ENCODE measurements around the gene TMC6.

The TMC6 gene

DNA sequence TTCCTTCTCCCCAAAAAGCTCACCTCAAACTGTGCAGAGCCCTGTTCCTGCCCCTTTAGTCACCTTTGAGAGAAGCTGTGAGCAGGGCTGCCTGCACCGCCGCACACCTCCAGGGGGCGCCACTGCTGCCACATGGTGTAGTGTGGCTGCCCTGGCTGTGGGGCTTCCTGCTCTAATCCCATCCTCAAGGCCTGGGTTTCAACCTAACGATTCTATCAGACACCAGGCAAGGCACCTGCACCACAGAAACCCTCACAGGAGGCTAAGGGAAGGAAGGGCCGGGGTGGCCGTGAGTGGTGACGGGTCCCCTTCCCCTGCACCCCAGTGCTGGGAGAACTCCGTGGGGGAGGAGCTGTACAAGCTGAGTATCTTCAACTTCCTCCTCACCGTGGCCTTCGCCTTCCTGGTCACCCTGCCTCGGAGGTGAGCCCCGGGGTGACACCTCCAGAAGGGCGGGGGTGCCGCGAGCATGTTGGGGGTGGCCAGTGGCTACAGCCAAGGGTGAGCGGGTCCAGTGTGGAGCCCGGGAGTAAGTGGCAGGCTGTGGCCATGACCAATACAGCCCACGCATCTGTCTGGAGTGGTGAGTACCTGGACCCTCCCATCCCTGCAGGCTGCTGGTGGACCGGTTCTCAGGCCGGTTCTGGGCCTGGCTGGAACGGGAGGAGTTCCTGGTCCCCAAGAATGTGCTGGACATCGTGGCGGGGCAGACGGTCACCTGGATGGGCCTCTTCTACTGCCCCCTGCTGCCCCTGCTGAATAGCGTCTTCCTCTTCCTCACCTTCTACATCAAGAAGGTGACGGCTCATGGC lies 9.0 kb upstream of the TMC6 start:
- Histone ChIP-seq H3K4me3 (ENCODE audit: low read depth in 1 of 2, low read length in 1 of 2) (peak overlapping the region; percentile 45 to 51), H3K27ac (peak overlapping the region; percentile 98), H3K9me3 (no peaks in the 10 kb centered on the region), H3K4me1 (ENCODE audit: control insufficient read depth in 1 of 2, insufficient read depth in 1 of 2, low read depth in 1 of 2, low read length in 1 of 2) (peaks cover 96 to 99% of the 10 kb centered on the region in 2 experiments), H3K36me3 (peaks cover 73% of the 10 kb centered on the region), H3K27me3 (no peaks in the 10 kb centered on the region)
- TF ChIP-seq, protein P1, sequence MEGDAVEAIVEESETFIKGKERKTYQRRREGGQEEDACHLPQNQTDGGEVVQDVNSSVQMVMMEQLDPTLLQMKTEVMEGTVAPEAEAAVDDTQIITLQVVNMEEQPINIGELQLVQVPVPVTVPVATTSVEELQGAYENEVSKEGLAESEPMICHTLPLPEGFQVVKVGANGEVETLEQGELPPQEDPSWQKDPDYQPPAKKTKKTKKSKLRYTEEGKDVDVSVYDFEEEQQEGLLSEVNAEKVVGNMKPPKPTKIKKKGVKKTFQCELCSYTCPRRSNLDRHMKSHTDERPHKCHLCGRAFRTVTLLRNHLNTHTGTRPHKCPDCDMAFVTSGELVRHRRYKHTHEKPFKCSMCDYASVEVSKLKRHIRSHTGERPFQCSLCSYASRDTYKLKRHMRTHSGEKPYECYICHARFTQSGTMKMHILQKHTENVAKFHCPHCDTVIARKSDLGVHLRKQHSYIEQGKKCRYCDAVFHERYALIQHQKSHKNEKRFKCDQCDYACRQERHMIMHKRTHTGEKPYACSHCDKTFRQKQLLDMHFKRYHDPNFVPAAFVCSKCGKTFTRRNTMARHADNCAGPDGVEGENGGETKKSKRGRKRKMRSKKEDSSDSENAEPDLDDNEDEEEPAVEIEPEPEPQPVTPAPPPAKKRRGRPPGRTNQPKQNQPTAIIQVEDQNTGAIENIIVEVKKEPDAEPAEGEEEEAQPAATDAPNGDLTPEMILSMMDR (IDR thresholded peaks at IDR 0.05) = peak; percentile 53

DNA sequence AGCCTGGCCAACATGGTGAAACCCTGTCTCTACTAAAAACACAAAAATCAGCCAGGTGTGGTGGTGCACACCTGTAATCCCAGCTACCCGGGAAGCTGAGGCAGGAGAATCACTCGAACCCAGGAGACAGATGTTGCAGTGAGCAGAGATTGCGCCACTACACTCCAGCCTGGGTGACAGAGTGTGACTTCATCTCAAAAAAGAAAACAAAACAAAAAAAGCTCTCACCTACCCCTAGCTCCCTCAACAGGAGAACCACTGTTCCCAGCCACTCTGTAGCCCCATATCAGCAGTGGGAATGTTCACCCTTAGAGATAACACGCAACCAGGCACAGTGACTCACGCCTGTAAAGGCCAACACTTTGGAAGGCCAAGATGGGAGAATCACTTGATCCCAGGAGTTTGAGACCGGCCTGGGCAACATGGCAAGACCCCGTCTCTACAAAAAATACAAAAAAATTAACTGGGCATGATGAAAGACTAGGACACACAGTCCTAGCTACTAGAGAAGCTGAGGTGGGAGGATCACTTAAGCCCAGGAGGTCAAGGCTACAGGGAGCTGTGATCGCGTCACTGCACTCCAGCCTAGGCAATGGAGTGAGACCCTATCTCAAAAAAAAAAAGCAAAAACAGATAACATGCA lies 7.4 kb upstream of the TMC6 start:
- peaks cover 58% of the 10 kb centered on the region for H3K36me3 ChIP-seq
- peaks cover 93 to 98% of the 10 kb centered on the region in 2 experiments for H3K4me1 ChIP-seq (ENCODE audit: control insufficient read depth in 1 of 2, insufficient read depth in 1 of 2, low read depth in 1 of 2, low read length in 1 of 2)
- no peaks in the 10 kb centered on the region for H3K9me3 ChIP-seq
- H3K27ac ChIP-seq = peak overlapping the region; percentile 98
- no peak overlapping the region for H3K4me3 ChIP-seq (ENCODE audit: low read depth in 1 of 2, low read length in 1 of 2)
- TF ChIP-seq, protein P1 (IDR thresholded peaks at IDR 0.05) = no peak
- H3K27me3 ChIP-seq = no peaks in the 10 kb centered on the region

DNA sequence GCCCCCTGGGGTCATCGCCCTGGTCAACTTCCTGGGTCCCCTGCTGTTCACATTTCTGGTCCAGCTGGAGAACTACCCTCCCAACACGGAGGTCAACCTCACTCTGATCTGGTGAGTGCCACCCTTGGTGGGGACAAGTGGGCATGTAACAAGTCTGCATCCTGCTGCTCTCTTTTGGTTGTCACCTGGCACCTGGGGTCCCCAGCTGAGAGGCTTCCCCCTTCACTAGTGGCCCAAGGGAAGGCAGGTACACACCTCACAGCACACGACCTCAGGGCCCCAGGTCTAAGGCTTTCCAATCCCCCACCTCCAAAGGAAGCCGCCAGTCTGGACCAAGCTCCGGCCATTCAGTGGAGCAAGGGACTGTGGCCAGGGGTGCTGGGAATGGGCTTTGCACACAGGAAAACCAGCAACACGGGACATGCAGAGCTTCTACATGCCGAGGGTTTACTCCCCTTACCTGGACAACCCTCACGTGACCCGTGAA lies 6.4 kb upstream of the TMC6 start:
- H3K4me1 ChIP-seq (ENCODE audit: control insufficient read depth in 1 of 2, insufficient read depth in 1 of 2, low read depth in 1 of 2, low read length in 1 of 2) = peaks cover 95 to 96% of the 10 kb centered on the region in 2 experiments
- peak overlapping the region in 1 of 2 experiments; percentile 87 for H3K4me3 ChIP-seq (ENCODE audit: low read depth in 1 of 2, low read length in 1 of 2)
- H3K36me3 ChIP-seq = peaks cover 54% of the 10 kb centered on the region
- H3K9me3 ChIP-seq = no peaks in the 10 kb centered on the region
- H3K27ac ChIP-seq = peak overlapping the region; percentile 98
- TF ChIP-seq, protein P1 (IDR thresholded peaks at IDR 0.05) = no peak
- H3K27me3 ChIP-seq = no peaks in the 10 kb centered on the region

DNA sequence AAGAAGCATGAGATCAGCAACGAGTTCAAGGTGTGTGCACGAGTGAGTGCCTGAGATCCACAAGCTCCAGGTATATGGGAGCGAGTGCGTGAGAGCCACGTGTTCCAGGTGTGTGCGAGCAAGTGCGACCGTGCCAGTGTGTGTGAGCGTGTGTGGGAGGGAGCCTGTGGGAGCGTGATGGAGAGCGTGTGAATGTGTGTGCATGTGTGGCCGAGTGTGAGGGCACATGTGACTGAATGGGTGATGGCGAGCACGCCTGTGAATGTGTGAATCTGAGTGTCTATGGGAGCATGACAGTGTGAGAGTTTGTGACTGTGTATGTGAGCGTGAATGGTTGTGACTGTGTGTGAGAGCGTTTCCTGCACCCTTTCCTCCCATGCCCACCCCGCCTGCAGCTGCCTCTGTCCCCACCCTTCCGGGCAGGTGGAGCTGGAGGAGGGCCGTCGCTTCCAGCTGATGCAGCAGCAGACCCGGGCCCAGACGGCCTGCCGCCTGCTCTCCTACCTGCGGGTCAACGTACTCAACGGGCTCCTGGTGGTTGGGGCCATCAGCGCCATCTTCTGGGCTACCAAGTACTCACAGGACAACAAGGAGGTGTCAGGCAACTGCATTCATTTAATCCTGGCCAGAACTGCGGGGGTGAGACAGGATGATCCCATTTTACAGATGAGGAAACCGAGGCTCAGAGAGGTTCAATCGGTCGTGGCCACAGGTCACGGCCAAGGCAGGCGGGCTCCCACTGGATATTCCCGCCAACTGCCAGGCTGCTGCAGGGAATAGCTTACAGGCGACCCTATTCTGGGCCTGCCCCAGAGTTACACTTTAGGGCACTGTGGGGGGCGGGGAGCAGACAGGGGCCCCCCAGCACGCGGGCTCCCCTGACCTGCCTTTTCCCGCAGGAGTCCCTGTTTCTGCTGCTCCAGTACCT lies 5.7 kb upstream of the TMC6 start:
- H3K4me1 ChIP-seq (ENCODE audit: control insufficient read depth in 1 of 2, insufficient read depth in 1 of 2, low read depth in 1 of 2, low read length in 1 of 2) = peaks cover 95 to 96% of the 10 kb centered on the region in 2 experiments
- TF ChIP-seq, protein P1 (IDR thresholded peaks at IDR 0.05) = peak; percentile 86
- peaks cover 54% of the 10 kb centered on the region for H3K36me3 ChIP-seq
- no peaks in the 10 kb centered on the region for H3K9me3 ChIP-seq
- peak overlapping the region; percentile 4 to 87 for H3K4me3 ChIP-seq (ENCODE audit: low read depth in 1 of 2, low read length in 1 of 2)
- peak overlapping the region; percentile 98 for H3K27ac ChIP-seq
- H3K27me3 ChIP-seq = no peaks in the 10 kb centered on the region
